Measurements from ENCODE around the gene EIF4E3.

The EIF4E3 gene

DNA sequence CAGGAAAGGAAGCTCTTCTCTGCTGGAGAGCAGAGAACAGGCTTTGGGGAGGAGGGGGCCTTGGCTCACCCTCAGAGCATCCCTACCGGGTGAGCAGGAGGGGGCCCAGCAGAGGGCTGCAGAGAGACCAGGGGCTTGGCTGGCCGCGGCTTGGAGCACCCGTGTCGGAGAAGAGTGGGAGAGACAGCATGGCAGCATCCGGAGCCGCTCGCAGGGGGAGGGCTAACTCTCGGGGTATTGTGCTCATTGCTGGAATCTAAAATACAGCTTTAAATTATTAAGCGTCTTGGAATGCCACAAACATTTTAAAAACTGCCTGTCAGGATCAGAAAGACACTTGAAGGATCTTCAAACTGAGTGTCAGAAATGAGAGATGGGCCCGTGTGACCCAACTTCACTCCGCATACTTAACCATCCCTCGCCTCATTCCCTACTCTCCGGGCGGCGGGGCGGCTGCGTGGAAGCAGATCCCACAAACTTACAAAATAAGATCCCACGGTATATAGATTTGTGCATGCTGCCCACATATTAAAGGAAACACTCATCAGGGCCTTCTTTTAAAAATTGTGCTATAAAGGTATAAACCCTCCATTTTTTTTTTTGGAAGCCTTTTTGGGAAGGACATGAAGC, 53.9 kb downstream of the EIF4E3 start:
- Histone ChIP-seq H3K27me3 (ENCODE audit: control insufficient read depth in 1 of 2, insufficient read depth in 2 of 2, low read length in 2 of 2) (no peaks in the 10 kb centered on the region), H3K27ac (ENCODE audit: low read length) (no peak overlapping the region), H3K4me1 (ENCODE audit: control insufficient read depth, insufficient read depth, low read length) (peaks cover 7% of the 10 kb centered on the region), H3K4me3 (ENCODE audit: low read length in 2 of 2) (peak overlapping the region in 1 of 2 donors; percentile 22), H3K36me3 (ENCODE audit: control insufficient read depth in 2 of 2, insufficient read depth in 2 of 2, low read length in 2 of 2) (no peaks in the 10 kb centered on the region), H3K9ac (ENCODE audit: low read length in 2 of 2) (no peak overlapping the region), H3K9me3 (ENCODE audit: control insufficient read depth in 2 of 2, low read length in 2 of 2) (no peaks in the 10 kb centered on the region)

DNA sequence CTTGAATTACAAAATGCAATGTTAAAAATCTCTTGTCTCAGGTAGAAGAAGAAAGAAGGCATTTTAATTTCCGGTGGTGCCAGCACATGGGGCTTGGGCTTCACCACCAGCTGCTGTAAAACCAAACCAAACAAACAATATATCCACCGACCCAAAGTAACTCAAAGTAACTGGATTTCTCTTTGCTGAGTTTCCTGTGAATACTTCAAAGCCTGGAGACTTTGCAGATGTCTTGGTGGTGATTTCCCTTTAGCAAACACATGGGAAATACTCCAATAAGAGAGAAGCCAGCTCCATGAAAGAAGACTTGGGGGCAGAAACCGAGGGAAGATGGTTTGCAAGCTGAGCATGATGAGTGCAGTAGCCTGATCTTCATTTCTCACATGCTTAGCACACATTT, 62.6 kb downstream of the EIF4E3 start:
- no peaks in the 10 kb centered on the region for H3K9me3 ChIP-seq (ENCODE audit: control insufficient read depth in 2 of 2, low read length in 2 of 2)
- no peaks in the 10 kb centered on the region for H3K36me3 ChIP-seq (ENCODE audit: control insufficient read depth in 2 of 2, insufficient read depth in 2 of 2, low read length in 2 of 2)

DNA sequence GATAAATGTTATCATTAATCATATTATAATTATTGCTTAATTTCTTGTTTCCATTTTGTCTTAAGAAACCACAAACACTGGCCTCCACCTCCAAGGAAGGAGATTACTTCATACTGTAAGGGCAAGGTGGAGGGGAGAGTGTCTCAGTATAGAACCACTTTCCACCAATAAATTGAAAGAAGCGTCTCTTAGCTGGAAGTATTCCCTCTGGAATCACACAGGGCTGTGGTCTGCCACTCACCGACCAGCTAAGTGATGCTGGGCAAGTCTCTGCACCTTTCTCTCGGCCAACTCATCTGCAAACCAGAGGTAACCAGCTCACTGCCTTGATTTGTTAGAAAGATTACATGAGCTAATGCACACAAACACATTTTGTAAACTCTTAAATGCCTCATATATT, 63.1 kb downstream of the EIF4E3 start:
- H3K4me3 ChIP-seq (ENCODE audit: low read length in 2 of 2): no peak overlapping the region
- no peak overlapping the region for H3K27ac ChIP-seq (ENCODE audit: low read length)
- H3K4me1 ChIP-seq (ENCODE audit: control insufficient read depth, insufficient read depth, low read length): peaks cover 42% of the 10 kb centered on the region
- no peaks in the 10 kb centered on the region for H3K36me3 ChIP-seq (ENCODE audit: control insufficient read depth in 2 of 2, insufficient read depth in 2 of 2, low read length in 2 of 2)
- H3K9ac ChIP-seq (ENCODE audit: low read length in 2 of 2): no peak overlapping the region
- no peaks in the 10 kb centered on the region for H3K27me3 ChIP-seq (ENCODE audit: control insufficient read depth in 1 of 2, insufficient read depth in 2 of 2, low read length in 2 of 2)
- H3K9me3 ChIP-seq (ENCODE audit: control insufficient read depth in 2 of 2, low read length in 2 of 2): no peaks in the 10 kb centered on the region

More for the DNA sequence above, 62.6 kb downstream of the EIF4E3 start:
- Histone ChIP-seq H3K4me3 (ENCODE audit: low read length in 2 of 2) (no peak overlapping the region), H3K27ac (ENCODE audit: low read length) (no peak overlapping the region), H3K4me1 (ENCODE audit: control insufficient read depth, insufficient read depth, low read length) (peaks cover 38% of the 10 kb centered on the region), H3K9ac (ENCODE audit: low read length in 2 of 2) (no peak overlapping the region), H3K27me3 (ENCODE audit: control insufficient read depth in 1 of 2, insufficient read depth in 2 of 2, low read length in 2 of 2) (no peaks in the 10 kb centered on the region)

DNA sequence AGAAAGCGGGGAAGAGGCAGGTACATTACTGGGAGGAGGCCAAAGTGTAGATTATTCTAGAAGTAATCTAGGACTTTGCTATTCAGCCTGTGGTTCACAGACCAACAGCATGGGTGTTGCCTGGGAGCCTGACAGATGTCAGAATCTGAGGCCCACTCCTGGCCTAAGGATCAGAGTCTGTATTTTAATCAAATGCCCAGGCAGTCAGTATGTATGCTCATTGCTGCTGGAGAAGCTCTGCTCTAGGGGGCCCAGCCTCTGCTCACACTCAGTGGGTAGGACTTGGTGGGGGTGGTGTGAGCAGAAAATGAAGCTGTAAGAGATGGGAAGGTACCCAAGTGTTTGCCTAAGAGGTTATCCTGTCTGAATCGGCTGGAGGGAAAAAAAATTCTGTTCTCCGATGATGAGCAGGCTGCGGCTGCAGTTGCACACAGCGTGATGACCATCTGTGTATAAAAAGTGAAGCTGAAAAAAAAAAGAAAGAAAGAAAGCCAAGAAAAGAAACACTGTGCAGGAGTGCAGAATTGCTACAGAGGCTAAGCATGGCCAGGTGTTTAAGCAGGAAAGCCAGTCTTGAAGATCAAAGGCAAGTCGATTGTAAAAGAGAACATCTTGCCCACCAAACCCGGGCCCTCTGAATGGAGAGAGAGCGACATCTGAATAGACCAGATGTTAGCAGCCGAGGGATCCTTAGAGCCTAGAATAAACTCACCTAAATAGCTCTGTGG, 65.2 kb downstream of the EIF4E3 start:
- peak overlapping the region; percentile 55 to 56 for H3K9ac ChIP-seq (ENCODE audit: low read length in 2 of 2)
- no peaks in the 10 kb centered on the region for H3K36me3 ChIP-seq (ENCODE audit: control insufficient read depth in 2 of 2, insufficient read depth in 2 of 2, low read length in 2 of 2)
- peak overlapping the region; percentile 13 to 40 for H3K4me3 ChIP-seq (ENCODE audit: low read length in 2 of 2)
- peaks cover 44% of the 10 kb centered on the region for H3K4me1 ChIP-seq (ENCODE audit: control insufficient read depth, insufficient read depth, low read length)
- no peaks in the 10 kb centered on the region for H3K9me3 ChIP-seq (ENCODE audit: control insufficient read depth in 2 of 2, low read length in 2 of 2)
- H3K27ac ChIP-seq (ENCODE audit: low read length): peak overlapping the region; percentile 87
- no peaks in the 10 kb centered on the region for H3K27me3 ChIP-seq (ENCODE audit: control insufficient read depth in 1 of 2, insufficient read depth in 2 of 2, low read length in 2 of 2)

DNA sequence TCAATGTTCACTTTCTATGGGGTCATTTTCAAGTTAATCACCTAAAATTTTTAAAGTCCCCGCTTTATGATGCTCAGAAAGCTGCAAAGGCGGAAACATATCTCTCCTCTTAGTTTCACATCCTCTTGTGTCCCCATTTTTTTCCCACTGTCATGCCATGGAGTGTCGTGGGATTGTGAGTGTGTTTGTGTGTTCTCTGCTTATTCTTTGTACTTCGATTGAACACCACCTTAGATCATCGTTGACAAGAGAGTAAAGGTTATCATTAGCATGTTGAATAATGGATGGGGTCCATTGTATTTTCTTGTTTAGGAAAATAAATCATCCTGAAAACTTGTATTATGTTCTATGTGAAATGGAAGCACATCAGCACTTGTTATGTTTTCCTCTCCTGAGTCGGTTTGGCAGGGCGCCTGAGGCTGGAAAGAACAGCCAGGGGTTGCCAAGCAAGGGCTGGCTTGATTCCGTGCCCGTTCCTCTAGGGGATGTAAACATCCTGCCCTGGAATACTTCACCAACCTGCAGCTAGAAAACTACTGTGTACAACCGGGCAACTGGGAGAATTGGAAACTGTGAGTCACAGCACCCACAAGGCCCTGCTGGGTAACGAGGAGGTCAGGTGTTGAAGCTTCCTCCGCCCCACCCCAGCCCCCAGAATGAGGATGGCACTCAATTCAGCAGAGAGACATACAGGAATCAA, 67.2 kb downstream of the EIF4E3 start:
- H3K27ac ChIP-seq (ENCODE audit: low read length): peak overlapping the region; percentile 87
- H3K27me3 ChIP-seq (ENCODE audit: control insufficient read depth in 1 of 2, insufficient read depth in 2 of 2, low read length in 2 of 2): no peaks in the 10 kb centered on the region
- peak overlapping the region; percentile 24 to 29 for H3K9ac ChIP-seq (ENCODE audit: low read length in 2 of 2)
- H3K4me3 ChIP-seq (ENCODE audit: low read length in 2 of 2): peak overlapping the region; percentile 5 to 54
- H3K9me3 ChIP-seq (ENCODE audit: control insufficient read depth in 2 of 2, low read length in 2 of 2): no peaks in the 10 kb centered on the region
- no peaks in the 10 kb centered on the region for H3K36me3 ChIP-seq (ENCODE audit: control insufficient read depth in 2 of 2, insufficient read depth in 2 of 2, low read length in 2 of 2)
- H3K4me1 ChIP-seq (ENCODE audit: control insufficient read depth, insufficient read depth, low read length): peaks cover 44% of the 10 kb centered on the region

DNA sequence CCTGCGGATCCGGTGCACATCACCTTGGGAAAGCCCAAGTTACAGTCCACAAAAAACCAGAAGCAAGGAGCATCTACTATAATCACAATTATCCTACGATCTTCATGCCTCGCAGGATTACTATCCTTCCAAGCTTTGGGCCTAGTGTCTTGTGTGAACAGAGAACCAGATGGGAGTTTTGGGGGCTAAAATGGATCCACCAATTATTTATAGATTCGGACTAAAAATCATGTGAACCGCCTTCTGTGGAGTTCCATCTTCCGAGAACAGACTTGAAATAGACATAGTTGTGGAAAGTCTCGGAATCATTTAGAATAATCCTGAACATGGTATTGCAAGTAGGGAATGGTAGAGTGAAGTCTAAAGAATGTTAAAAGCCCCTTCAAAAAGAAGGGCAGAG, 70.1 kb downstream of the EIF4E3 start:
- no peak overlapping the region for H3K27ac ChIP-seq (ENCODE audit: low read length)
- peaks cover 38% of the 10 kb centered on the region for H3K4me1 ChIP-seq (ENCODE audit: control insufficient read depth, insufficient read depth, low read length)

DNA sequence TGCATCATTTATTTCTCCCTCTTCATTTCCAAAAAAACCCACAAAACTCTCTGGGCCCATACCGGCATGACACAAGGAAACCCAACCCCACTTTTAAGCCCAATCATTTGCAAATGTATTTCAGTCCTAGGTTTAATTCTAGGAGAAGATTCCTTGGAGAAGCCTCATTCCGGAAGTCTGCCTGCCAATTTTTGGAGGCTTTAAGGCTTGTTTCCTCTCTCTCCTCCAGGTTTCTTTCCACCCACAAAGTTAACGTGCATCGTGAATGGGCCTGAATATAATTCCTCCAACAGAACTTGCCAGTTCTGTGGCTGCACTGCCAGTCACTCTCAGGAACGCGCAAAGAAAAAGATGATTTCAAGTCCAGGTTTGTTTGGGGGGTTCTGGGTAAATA, 71.8 kb downstream of the EIF4E3 start:
- Histone ChIP-seq H3K9ac (ENCODE audit: low read length in 2 of 2) (no peak overlapping the region), H3K4me3 (ENCODE audit: low read length in 2 of 2) (no peak overlapping the region), H3K36me3 (ENCODE audit: control insufficient read depth in 2 of 2, insufficient read depth in 2 of 2, low read length in 2 of 2) (no peaks in the 10 kb centered on the region), H3K27ac (ENCODE audit: low read length) (peak overlapping the region; percentile 1), H3K9me3 (ENCODE audit: control insufficient read depth in 2 of 2, low read length in 2 of 2) (no peaks in the 10 kb centered on the region), H3K27me3 (ENCODE audit: control insufficient read depth in 1 of 2, insufficient read depth in 2 of 2, low read length in 2 of 2) (no peaks in the 10 kb centered on the region), H3K4me1 (ENCODE audit: control insufficient read depth, insufficient read depth, low read length) (peaks cover 22% of the 10 kb centered on the region)

More for the DNA sequence above, 70.1 kb downstream of the EIF4E3 start:
- H3K4me3 ChIP-seq (ENCODE audit: low read length in 2 of 2): no peak overlapping the region
- no peaks in the 10 kb centered on the region for H3K36me3 ChIP-seq (ENCODE audit: control insufficient read depth in 2 of 2, insufficient read depth in 2 of 2, low read length in 2 of 2)
- H3K27me3 ChIP-seq (ENCODE audit: control insufficient read depth in 1 of 2, insufficient read depth in 2 of 2, low read length in 2 of 2): no peaks in the 10 kb centered on the region
- H3K9ac ChIP-seq (ENCODE audit: low read length in 2 of 2): no peak overlapping the region
- H3K9me3 ChIP-seq (ENCODE audit: control insufficient read depth in 2 of 2, low read length in 2 of 2): no peaks in the 10 kb centered on the region

DNA sequence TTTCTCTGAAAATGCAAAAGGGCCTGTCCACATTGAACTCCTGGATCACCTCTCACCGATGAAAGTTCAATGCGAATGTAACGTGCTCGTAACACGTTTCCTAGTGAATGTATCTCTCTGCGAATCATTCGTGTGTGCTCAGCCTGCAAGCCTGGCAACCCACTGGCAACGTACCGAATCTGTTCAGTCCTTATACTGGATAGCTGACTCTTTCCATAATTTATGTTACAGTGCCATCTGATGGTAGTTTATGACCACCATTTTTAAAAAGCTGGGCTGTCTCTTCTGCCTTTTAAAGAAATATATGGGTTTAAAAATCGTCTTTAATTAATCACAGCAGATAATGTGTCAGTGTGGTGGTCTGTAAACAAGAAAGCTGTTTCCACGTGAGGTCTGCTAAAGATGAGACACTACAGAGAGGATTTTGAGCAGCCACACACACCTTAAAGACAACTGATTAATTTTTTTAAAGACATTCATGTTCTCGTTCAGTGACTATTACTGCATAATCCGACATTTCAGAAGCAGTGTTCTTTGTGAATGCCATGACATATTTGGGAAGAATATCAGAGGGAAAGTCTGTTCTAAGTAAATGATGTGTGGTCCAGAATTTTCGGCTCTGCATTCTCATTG, 72.3 kb downstream of the EIF4E3 start:
- Histone ChIP-seq H3K4me3 (ENCODE audit: low read length in 2 of 2) (peak overlapping the region; percentile 38 to 62), H3K36me3 (ENCODE audit: control insufficient read depth in 2 of 2, insufficient read depth in 2 of 2, low read length in 2 of 2) (no peaks in the 10 kb centered on the region), H3K9me3 (ENCODE audit: control insufficient read depth in 2 of 2, low read length in 2 of 2) (no peaks in the 10 kb centered on the region), H3K4me1 (ENCODE audit: control insufficient read depth, insufficient read depth, low read length) (peaks cover 17% of the 10 kb centered on the region), H3K27me3 (ENCODE audit: control insufficient read depth in 1 of 2, insufficient read depth in 2 of 2, low read length in 2 of 2) (no peaks in the 10 kb centered on the region), H3K9ac (ENCODE audit: low read length in 2 of 2) (peak overlapping the region in 1 of 2 donors; percentile 17), H3K27ac (ENCODE audit: low read length) (peak overlapping the region; percentile 68)

DNA sequence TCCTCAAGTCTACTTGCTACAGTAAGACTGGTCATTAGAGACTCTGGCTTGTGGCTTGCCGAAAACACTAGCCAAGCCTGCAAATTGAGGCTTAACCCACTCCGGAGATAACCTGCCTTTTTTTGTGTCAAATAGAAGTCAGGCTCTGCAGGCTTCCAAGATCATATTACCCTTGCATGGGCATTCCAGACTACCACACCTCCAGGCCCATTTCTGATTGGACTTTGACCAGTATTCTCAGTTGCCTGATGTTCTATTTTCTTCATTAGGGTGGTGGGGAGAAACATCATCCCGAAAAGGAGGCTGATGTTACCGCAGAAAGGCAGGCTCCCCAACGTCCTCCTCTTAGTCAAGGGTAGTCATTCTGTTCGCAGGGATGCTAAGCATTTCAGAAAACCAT, 73.6 kb downstream of the EIF4E3 start:
- no peaks in the 10 kb centered on the region for H3K36me3 ChIP-seq (ENCODE audit: control insufficient read depth in 2 of 2, insufficient read depth in 2 of 2, low read length in 2 of 2)
- no peaks in the 10 kb centered on the region for H3K27me3 ChIP-seq (ENCODE audit: control insufficient read depth in 1 of 2, insufficient read depth in 2 of 2, low read length in 2 of 2)
- no peaks in the 10 kb centered on the region for H3K9me3 ChIP-seq (ENCODE audit: control insufficient read depth in 2 of 2, low read length in 2 of 2)
- H3K4me3 ChIP-seq (ENCODE audit: low read length in 2 of 2): no peak overlapping the region
- H3K4me1 ChIP-seq (ENCODE audit: control insufficient read depth, insufficient read depth, low read length): peaks cover 14% of the 10 kb centered on the region
- peak overlapping the region; percentile 68 for H3K27ac ChIP-seq (ENCODE audit: low read length)
- H3K9ac ChIP-seq (ENCODE audit: low read length in 2 of 2): no peak overlapping the region

DNA sequence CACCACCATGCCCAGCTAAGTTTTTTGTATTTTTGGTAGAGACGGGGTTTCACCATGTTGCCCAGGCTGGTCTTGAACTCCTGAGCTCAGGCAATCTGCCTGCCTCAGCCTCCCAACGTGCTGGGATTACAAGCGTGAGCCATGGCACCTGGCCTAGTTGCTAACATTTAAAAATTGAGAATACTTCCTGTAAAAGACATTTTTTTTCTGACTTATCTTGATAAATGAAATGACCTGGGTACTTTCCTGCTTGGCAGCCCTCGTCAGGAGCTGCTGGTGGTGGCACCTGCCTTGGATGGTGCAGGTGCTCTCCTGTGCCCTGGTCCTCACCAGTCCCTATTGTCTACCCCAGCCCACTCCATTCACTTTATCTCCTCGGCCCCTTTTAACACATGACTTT, 74.8 kb downstream of the EIF4E3 start:
- Histone ChIP-seq H3K36me3 (ENCODE audit: control insufficient read depth in 2 of 2, insufficient read depth in 2 of 2, low read length in 2 of 2) (no peaks in the 10 kb centered on the region), H3K9ac (ENCODE audit: low read length in 2 of 2) (no peak overlapping the region), H3K27ac (ENCODE audit: low read length) (no peak overlapping the region), H3K27me3 (ENCODE audit: control insufficient read depth in 1 of 2, insufficient read depth in 2 of 2, low read length in 2 of 2) (no peaks in the 10 kb centered on the region), H3K4me3 (ENCODE audit: low read length in 2 of 2) (no peak overlapping the region), H3K9me3 (ENCODE audit: control insufficient read depth in 2 of 2, low read length in 2 of 2) (no peaks in the 10 kb centered on the region), H3K4me1 (ENCODE audit: control insufficient read depth, insufficient read depth, low read length) (peaks cover 14% of the 10 kb centered on the region)

Data from stomach smooth muscle (tissue), 2 donors.